NOMO-1 treated with dmso at 0.1 percent for 144 hours (cell line): ENCODE results near the gene TRIM29.

Source experiments
- DNase-seq: peaks from one replicate; lab custom pipeline; 2025; ENCODE audit not compliant: unreplicated experiment; lab: John Stamatoyannopoulos, UW

Gene TRIM29

DNA sequence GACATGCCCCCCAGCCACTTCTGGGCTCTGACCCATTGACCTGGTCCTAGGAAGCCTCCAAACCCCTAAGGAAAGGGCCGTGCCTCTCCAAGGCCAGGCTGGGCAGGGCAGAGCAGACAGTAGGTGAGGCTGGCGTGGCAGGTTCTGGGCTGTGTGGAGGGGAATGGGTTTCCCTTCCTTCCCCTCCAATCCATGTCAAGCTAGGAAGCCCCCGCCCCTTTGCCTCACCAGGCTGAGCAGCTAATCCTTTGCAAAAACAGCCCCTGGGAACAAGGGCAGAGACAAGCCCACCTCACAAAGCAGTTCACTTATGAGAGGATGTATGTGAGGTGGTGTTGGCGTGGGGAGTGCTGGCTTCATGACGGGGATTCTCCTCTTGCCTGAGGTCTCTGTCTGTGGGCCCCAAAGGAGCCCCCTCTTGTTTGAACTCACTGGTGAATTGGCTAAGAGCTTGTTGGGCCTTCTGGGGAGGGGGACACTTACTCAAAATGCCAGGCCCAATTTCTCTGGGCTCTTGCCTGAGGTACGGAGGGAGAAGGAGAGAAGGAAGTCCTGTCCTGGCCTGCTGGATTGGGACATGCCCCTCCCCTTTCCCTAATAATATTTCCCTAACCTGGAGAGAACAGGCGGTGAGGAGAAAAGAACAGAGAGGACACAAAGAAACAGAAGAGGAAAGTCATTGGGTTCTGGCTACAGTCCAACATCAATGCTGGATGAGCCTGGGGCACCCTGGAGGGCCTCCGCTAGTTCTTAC, 1.6 kb upstream of the TRIM29 start:
- no peak for DNase-seq

DNA sequence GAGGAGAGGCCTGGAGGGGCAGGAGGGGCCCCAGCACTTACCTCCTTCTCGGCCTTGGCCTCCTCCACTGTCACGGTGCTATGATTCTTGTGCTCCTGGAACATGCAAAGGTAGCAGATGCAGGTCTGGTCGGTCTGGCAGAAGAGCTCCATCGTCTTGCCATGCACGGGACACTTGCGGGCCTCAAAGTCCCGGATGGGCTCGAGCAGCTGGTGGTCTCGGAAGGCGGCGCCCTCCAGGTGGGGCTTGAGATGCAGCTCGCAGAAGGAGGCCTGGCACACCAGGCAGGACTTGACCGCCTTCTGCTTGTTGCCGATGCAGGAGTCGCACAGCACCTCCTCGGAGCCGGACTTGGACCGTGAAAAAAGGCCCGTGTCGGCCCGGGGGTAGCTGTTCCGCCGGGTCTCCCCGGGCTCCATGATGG, 714 bp downstream of the TRIM29 start:
- DNase-seq = no peak

DNA sequence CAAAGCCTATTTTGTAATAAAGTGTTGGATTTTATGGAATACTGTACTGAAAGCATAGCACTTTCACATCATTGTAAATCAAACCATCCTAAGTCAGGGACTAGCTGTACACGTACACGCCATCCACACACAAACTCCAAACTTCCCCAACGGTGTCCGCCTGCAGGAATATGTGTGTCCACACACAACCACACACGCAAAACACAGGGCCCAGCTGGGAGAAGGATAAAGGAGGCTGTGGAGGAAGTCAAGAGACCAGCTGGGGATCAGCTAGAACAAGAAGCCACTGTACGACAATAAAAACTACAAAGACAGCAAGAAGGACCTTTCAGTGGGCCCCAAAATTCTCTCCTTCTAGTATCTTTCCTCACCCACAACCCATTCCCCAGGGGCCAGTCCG, 1.6 kb downstream of the TRIM29 start:
- no peak for DNase-seq

GRCh38 chr11:120135838-120136237, 2.1 kb downstream of the TRIM29 start:
- DNase-seq = no peak

GRCh38 chr11:120134931-120135228, 3.0 kb downstream of the TRIM29 start:
- no peak for DNase-seq

DNA sequence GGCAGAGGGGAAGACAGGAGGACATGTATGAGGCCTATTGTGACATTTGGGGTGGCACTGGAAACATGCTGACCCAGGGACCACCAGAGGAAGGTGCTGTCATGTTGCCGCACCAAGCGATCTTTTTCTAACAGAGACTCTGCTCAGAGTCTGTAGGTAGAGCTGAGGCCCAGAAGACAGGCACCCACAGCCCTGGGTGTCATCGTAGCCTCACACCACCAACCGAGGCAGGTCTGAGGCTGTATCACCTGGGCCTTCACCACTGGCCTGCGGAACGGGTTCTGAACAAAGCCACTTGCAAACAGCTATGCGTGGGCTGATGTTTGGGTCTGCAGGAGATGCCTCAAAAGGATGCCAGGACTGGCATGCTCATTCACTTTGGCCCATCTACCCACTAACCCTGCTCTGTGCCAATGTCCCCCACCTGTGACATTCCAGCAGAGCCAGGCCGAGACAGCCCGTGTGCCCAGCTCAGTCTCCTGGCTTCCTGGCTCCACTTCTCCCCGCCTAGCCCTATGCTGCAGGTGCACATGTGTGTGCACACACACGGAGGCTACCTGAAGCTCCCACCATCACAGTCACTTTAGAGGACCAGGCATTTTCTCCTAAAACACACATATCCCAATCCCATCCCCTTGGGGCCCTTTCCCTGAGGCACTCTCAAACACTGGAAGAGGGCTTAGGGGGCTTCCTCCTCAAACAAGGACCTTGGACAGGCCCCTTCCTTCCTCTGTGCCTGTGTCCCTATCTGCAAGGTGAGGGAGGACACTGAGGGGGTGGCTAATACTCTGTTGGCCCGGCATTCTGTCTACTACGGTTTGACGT, 3.6 kb downstream of the TRIM29 start:
- DNase-seq = no peak

- DNase-seq = no peak
Measured at GRCh38 chr11:120133216-120134105, 4.5 kb downstream of the TRIM29 start.

DNA sequence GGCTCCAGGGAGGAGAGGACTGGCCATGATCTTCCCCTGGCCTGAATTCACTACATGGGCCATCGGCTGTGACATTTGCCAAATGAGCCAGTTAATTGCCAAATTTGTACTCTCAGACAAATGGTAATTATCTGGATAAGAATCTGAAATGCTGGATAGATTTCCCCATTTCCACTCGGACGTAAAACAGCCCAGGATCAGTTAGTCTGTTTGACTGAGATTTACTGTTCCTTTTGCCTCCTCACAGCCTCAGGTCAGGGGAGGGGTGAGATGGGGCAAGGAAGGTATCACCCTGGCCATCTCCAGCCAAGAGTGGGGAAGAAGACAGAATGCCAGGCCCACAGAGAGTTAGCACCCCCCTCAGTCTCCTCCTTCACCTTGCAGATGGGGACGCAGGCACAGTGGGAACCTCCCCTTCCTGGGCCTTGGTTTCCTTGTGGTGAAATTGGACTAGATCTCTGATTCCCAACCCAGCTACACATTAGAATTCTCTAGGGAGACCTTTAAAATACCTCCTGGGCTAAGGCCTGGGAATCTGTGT, 5.2 kb downstream of the TRIM29 start:
- no peak for DNase-seq

- DNase-seq = no peak
Measured at GRCh38 chr11:120131941-120132644, 5.8 kb downstream of the TRIM29 start.

- no peak for DNase-seq
Measured at GRCh38 chr11:120130991-120131760, 6.7 kb downstream of the TRIM29 start.

- no peak for DNase-seq
Measured at GRCh38 chr11:120130176-120130980, 7.5 kb downstream of the TRIM29 start.

- DNase-seq = no peak
Measured at GRCh38 chr11:120129570-120129969, 8.3 kb downstream of the TRIM29 start.

GRCh38 chr11:120128392-120129119, 9.4 kb downstream of the TRIM29 start:
- no peak for DNase-seq

DNA sequence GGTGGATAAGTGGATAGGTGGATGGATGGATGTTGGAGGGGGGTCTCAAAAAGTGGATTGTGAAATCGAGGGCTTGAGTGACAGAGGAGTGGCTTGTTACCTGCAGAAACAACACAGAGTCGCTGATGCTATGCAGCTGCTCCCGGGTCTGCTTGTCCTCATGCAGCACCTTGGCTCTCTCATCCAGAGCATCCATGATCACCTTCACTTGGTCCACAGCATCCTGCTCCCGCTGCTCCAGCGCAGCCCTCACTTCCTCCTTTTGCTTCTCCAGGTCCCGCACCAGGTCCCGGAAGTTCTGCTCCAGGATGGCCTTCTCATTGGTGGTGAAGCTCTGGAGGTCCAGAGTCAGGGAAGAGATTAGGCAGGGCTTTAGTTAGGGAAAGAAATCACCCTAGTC, 10.7 kb downstream of the TRIM29 start:
- DNase-seq = no peak

DNA sequence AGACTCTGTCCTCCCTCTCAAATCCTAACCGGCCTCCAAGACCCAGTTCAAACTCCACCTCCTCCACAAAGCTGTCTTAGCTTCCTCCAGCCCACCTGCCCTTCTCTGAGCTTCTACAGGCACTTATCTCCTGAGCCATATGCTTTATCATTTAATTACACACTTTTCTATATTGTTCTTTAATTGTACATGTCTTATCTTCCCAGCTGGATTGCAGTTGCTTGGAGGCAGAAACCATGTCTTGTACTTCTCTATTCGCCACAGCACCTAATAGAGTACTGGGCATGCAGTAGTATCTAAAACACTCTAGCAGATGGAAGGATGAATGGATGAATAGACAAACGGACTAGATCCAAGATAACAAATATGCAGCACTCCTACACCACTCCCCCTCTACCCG, 11.3 kb downstream of the TRIM29 start:
- DNase-seq = no peak

DNA sequence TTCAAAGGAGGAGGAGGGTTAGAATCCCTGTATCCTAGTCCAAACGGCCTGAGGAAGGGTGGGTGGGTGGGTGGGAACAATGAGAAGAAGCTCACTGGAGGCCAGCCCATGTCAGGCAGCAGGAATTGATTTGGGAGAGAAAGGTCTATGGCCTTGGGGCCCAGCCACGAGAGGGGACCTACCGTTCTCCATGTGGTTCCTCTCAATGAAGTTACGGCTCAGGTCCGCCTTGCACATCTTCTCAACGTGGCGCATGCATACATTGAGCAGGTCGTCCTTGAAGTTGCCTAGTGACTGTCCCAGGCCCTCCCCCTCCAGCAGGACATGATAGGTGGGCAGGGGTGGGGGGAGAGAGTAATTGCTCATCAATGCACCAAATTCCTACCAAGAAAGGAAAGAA, 12.4 kb downstream of the TRIM29 start:
- no peak for DNase-seq

- no peak for DNase-seq
Measured at GRCh38 chr11:120125024-120125423, 12.9 kb downstream of the TRIM29 start.

DNA sequence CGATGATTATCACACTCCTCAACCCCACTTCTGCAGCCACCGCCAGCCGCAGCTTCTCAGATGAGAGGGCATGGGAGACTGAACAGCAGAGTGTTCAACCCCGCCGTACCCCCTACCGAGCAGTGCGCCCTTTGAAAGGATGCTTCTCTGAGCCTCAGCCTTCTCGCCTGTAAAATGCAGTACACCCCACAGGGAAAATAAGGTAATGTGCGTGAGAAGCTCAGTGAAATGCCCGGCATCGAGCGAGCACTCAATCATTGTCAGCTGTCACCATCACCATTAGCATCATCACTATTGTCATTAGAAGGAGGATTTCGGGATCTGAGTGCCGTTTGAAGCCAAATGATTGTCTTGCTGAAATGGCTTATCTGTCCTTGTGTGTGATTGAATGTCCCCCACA, 13.6 kb downstream of the TRIM29 start:
- DNase-seq = no peak
